Body of pancreas (tissue), 4 donors: ENCODE measurements around the gene RBP3.

ENCODE experiments used
- POLR2A ChIP-seq, 3 donors: fragments of 450-650 bp; IDR thresholded peaks; one replicate each; pipeline ENCODE4 v1.6.1; 2016; ENCODE audit warnings: antibody characterized with exemption in 3 of 3, mild to moderate bottlenecking in 2 of 3
- TF ChIP-seq, protein P1 (sequence below), 7 experiments: fragments of 450-650 bp in 4 of 7; fragments of 200-600 bp in 3 of 7; sonication (generic) in 3 of 7; IDR thresholded peaks; one replicate each; pipeline ENCODE4 v1.5.1; 2016 to 2019; ENCODE audit warnings: antibody characterized with exemption in 7 of 7

GRCh38 chr10:47344996-47345870 lies 2.9 kb upstream of the RBP3 start:
- TF ChIP-seq, protein P1, sequence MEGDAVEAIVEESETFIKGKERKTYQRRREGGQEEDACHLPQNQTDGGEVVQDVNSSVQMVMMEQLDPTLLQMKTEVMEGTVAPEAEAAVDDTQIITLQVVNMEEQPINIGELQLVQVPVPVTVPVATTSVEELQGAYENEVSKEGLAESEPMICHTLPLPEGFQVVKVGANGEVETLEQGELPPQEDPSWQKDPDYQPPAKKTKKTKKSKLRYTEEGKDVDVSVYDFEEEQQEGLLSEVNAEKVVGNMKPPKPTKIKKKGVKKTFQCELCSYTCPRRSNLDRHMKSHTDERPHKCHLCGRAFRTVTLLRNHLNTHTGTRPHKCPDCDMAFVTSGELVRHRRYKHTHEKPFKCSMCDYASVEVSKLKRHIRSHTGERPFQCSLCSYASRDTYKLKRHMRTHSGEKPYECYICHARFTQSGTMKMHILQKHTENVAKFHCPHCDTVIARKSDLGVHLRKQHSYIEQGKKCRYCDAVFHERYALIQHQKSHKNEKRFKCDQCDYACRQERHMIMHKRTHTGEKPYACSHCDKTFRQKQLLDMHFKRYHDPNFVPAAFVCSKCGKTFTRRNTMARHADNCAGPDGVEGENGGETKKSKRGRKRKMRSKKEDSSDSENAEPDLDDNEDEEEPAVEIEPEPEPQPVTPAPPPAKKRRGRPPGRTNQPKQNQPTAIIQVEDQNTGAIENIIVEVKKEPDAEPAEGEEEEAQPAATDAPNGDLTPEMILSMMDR (IDR thresholded peaks at IDR 0.05) = no peak
- no peak for TF ChIP-seq POLR2A (IDR thresholded peaks at IDR 0.05)
